H1 (cell line): ENCODE data around the gene APOL3. TPM values are rescaled to one million over a fixed set of nuclear protein-coding genes. Genes with fewer than 3 reads are reported as not detected.

Source experiments
- ATF3 ChIP-seq: IDR thresholded peaks from 2 replicates; pipeline ENCODE4 v1.6.1; 2011; ENCODE audit warnings: low read depth, mild to moderate bottlenecking, low read length; ENCODE audit not compliant: insufficient read depth
- BACH1 ChIP-seq: IDR thresholded peaks from 2 replicates; pipeline ENCODE4 v1.6.1; 2012; ENCODE audit warnings: low read length, improper control_type of control experiment
- CHD7 ChIP-seq: fragments of 300-600 bp; sonication (generic); IDR thresholded peaks from 2 replicates; pipeline ENCODE4 v1.7.1; 2012; ENCODE audit warnings: low read length, moderate library complexity, mild to moderate bottlenecking, inconsistent platforms; ENCODE audit not compliant: insufficient replicate concordance
- FOSL1 ChIP-seq: IDR thresholded peaks from 2 replicates; pipeline ENCODE4 v1.6.1; 2011; ENCODE audit warnings: mild to moderate bottlenecking, low read depth, low read length, moderate library complexity; ENCODE audit not compliant: insufficient read depth
- RBBP5 ChIP-seq: IDR thresholded peaks from 2 replicates; pipeline ENCODE4 v1.7.1; 2012; ENCODE audit warnings: low read depth, mild to moderate bottlenecking, inconsistent platforms, low read length, moderate library complexity, borderline replicate concordance
- SRF ChIP-seq: IDR thresholded peaks from 2 replicates; pipeline ENCODE4 v1.6.1; 2011; ENCODE audit warnings: mild to moderate bottlenecking, low read depth, low read length, moderate library complexity
- TCF12 ChIP-seq: IDR thresholded peaks from 2 replicates; pipeline ENCODE4 v1.6.1; 2011; ENCODE audit warnings: low read depth, mild to moderate bottlenecking, low read length
- TEAD4 ChIP-seq: IDR thresholded peaks from 2 replicates; pipeline ENCODE4 v1.6.1; 2012; ENCODE audit warnings: low read depth, low read length, inconsistent platforms, mixed read lengths
- USF2 ChIP-seq: IDR thresholded peaks from 2 replicates; pipeline ENCODE4 v1.6.1; 2011; ENCODE audit warnings: low read length, improper control_type of control experiment
- polyA plus RNA-seq, 7 experiments: library from polyadenylated mRNA; depleted of rRNA in 3 of 7; stranded (reverse) in 5 of 7; unstranded in 2 of 7; fragments of >200 nt in 5 of 7; fragments of 200-250 nt in 2 of 7; gene quantifications; 1 replicate in 5 of 7; 2 replicates in 1 of 7; 4 replicates in 1 of 7; pipeline versions ENCODE4 v1.2.1 to v1.2.3, GENCODE V29; 2011 to 2013; ENCODE audit warnings: missing spikeins in 2 of 7, mixed read lengths in 2 of 7
- total RNA-seq: library from RNA; stranded (reverse); fragmentation: NEBNext Ultra II Directional; extraction: Animal tissue kit (Norgen Biotek cat#: 25700); gene quantifications from 2 replicates; pipeline ENCODE4 v1.2.1, GENCODE V29; 2021

The APOL3 gene
- total and polyA plus RNA-seq, 2 of the 8 experiments (the other 6 are each of a cell fraction or from before 2014, with no cell fraction given) = 0.12 TPM; not detected in 1

- TF ChIP-seq CHD7 (no peak), TEAD4 (no peak), USF2 (no peak), RBBP5 (no peak), BACH1 (no peak), FOSL1 (no peak), TCF12 (no peak), ATF3 (no peak), SRF (no peak)
Measured at GRCh38 chr22:36103891-36104290, 56.7 kb downstream of the APOL3 start (continued).
